Heart right ventricle (tissue), 16 donors: ENCODE measurements around the gene PMVK. TPM values are rescaled to one million over a fixed set of nuclear protein-coding genes. Genes with fewer than 3 reads are reported as not detected.

Experiments used
- ATAC-seq, 8 donors: fragments of 200-7000 bp; cut with Tn5 transposase; one replicate each; pipeline ENCODE4 v1.9.1; 2020; ENCODE audit warnings: mild to moderate bottlenecking in 8 of 8, moderate library complexity in 8 of 8, moderate number of reproducible peaks in 1 of 8
- DNase-seq, 2 donors: peaks; one replicate each; pipeline ENCODE4 v3.0.0-alpha.2; 2020
- H3K27ac ChIP-seq, 10 donors: fragments of 200-600 bp; sonication (generic) in 2 of 10; one replicate each; pipeline versions ENCODE4 v1.5.0 to v1.8.0; 2020 to 2022; ENCODE audit warnings: mild to moderate bottlenecking in 3 of 10
- H3K27me3 ChIP-seq, 7 donors: fragments of 200-600 bp; one replicate each; pipeline ENCODE4 v1.8.0; 2021 to 2022; ENCODE audit warnings: mild to moderate bottlenecking in 2 of 7
- H3K36me3 ChIP-seq, 9 donors: fragments of 200-600 bp; sonication (generic) in 1 of 9; one replicate each; pipeline versions ENCODE4 v1.5.0 to v1.8.0; 2020 to 2022; ENCODE audit warnings: mild to moderate bottlenecking in 2 of 9
- H3K4me1 ChIP-seq, 9 donors: fragments of 200-600 bp; sonication (generic) in 1 of 9; one replicate each; pipeline versions ENCODE4 v1.5.0 to v1.8.0; 2020 to 2022; ENCODE audit warnings: mild to moderate bottlenecking in 4 of 9
- H3K4me3 ChIP-seq, 10 donors: fragments of 200-600 bp; sonication (generic) in 2 of 10; one replicate each; pipeline versions ENCODE4 v1.5.0 to v1.8.0; 2020 to 2022; ENCODE audit warnings: mild to moderate bottlenecking in 7 of 10, moderate library complexity in 2 of 10
- H3K9me3 ChIP-seq, 11 donors: fragments of 200-600 bp in 10 of 11; sonication (generic) in 2 of 11; one replicate each; pipeline versions ENCODE4 v1.5.0 to v1.8.0; 2013 to 2022; ENCODE audit warnings: mild to moderate bottlenecking in 2 of 11, control low read depth in 1 of 11, moderate library complexity in 1 of 11
- WGBS, 2 donors: extraction: QIAGEN DNeasy Blood & Tissue Kit; methylation state at CpG; one replicate each; pipeline ENCODE4 v1.1.7; 2013; ENCODE audit warnings: inconsistent platforms in 1 of 2; 5-methylcytosine and 5-hydroxymethylcytosine counted together
- intact Hi-C, 10 donors: fragments of 100-400 bp; cut with DNase I; formaldehyde crosslinking; loops; one replicate each; pipeline versions ENCODE4 v1.11.1 to v1.14.2; 2022
- polyA plus RNA-seq, 2 donors: library from polyadenylated mRNA; stranded (reverse); fragments of 200-250 nt; gene quantifications; one replicate each; pipeline ENCODE4 v1.2.3, GENCODE V29; 2013
- total RNA-seq, 10 donors: library from RNA; stranded (reverse); fragmentation: NEBNext Ultra II Directional in 3 of 10; extraction: Animal tissue kit (Norgen Biotek cat#: 25700) in 3 of 10; gene quantifications; one replicate each; pipeline versions ENCODE4 v1.2.1 to v1.2.4, GENCODE V29; 2021 to 2023
- TF ChIP-seq, protein P1 (sequence below), 9 donors: fragments of 200-600 bp; sonication (generic) in 2 of 9; IDR thresholded peaks; one replicate each; pipeline versions ENCODE4 v1.5.0 to v1.8.0; 2021 to 2022; ENCODE audit warnings: antibody characterized with exemption in 9 of 9, mild to moderate bottlenecking in 5 of 9, moderate library complexity in 1 of 9
- donor health status: Arrhythmogenic right ventricular cardiomyopathy.
- donor health status: ischemic (EF 13 %, LVEDD 7.1; RV severe dilation, severe dysfunction).
- donor health status: healthy with polysubstance abuse.
- donor health status: DM: no; HTN: yes; CAD: no.
- donor health status: DM: no; HTN: no; CAD: no.
- donor health status: ischemic (EF 25% LVEDD 6.9; RV normal size, moderate dysfunction).
- donor health status: ischemic (EF 25% LVEDD 5.7; RV mildly dilated, moderate dysfunction).
- donor health status: healthy.
- donor health status: DM: yes; HTN: yes; CAD: no.
- donor health status: Ischemic cardiomyopathy.
- donor health status: ischemic (EF 35%, LVEDD 5.7; RV mildly dilated, moderate dysfunction).
- donor health status: nonischemic (EF 11% LVEDD 7.7; RV severe dilation, severe dysfunction).
- donor health status: DM: yes; HTN: yes; CAD: no.
- donor health status: PGD.
- donor health status: ischemic (EF 29% LVEDD 5.4; RV normal size, mild dysfunction).
- donor health status: nonischemic (EF 23%, LVEDD 6.1; RV moderate dilation, normal function).

PMVK gene
- total and polyA plus RNA-seq, 12 donors = 29.9 to 66.4 (median 40.5) TPM

DNA sequence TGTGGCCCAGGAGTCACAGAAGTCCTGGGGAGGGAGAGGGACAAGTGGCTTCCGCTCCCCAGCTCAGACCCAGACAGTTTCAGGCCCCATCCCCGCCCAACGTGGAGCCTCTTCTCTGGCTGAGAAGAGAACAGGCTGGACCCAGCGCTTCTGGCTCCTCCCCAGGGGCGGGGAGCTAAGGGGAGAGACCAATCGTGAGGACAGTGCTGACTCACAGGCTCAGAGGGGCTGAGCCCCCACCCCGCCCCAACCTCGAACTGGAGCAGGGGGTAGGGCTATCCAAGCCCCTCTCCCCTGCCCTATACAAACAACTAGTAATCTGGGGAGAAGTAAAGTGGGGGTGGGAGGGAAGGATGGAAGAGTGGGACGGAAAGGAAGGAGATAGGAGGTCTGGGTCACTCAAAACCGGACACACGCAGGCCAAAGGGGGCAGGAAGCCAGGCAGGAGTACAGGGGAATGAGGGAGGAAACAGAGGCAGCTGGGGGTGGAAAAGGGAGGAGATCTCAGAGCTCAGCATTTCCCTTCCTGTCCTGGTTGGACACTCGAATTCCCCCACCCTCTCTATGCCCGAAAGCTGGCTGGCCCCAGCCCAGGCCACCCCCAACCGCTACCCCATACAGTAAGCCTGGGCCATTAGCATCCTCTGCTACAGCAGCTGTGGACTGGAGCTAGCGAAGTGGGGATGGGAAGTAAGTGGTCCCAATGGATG, 34.3 kb upstream of the PMVK start, which contains the start of gene SHC1:
Gene SHC1, minus strand, starts transcription at position 117 of the 710 bp plus-strand sequence. CDS start 221 bp downstream, outside the sequence.
- H3K4me1 ChIP-seq = peaks cover 28 to 78% (median 71%) of the 10 kb centered on the region in 9 donors
- intact Hi-C loops = loop anchor here in 4 of 10 donors (5.0 to 10.0 kb wide), 4 partner anchors 47 to 92 kb away; partner anchors contain the start of genes ADAM15 (in 2 of the 4) and EFNA4 (in 2 of the 4)
- DNase-seq (peak; percentile 91 to 94), ATAC-seq (peak; percentile 50 to 73 (median 66))
- H3K4me3 ChIP-seq = peak within 1 kb of the TSS; percentile 4 to 89 (median 54)
- H3K36me3 ChIP-seq = peaks cover 0 to 37% (median 26%) of the 10 kb centered on the region in 9 donors
- H3K9me3 ChIP-seq = no peaks in the 10 kb centered on the region
- peak within 1 kb of the TSS; percentile 89 to 100 (median 96) for H3K27ac ChIP-seq
- TF ChIP-seq, protein P1, sequence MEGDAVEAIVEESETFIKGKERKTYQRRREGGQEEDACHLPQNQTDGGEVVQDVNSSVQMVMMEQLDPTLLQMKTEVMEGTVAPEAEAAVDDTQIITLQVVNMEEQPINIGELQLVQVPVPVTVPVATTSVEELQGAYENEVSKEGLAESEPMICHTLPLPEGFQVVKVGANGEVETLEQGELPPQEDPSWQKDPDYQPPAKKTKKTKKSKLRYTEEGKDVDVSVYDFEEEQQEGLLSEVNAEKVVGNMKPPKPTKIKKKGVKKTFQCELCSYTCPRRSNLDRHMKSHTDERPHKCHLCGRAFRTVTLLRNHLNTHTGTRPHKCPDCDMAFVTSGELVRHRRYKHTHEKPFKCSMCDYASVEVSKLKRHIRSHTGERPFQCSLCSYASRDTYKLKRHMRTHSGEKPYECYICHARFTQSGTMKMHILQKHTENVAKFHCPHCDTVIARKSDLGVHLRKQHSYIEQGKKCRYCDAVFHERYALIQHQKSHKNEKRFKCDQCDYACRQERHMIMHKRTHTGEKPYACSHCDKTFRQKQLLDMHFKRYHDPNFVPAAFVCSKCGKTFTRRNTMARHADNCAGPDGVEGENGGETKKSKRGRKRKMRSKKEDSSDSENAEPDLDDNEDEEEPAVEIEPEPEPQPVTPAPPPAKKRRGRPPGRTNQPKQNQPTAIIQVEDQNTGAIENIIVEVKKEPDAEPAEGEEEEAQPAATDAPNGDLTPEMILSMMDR (IDR thresholded peaks at IDR 0.05) = no peak
- WGBS, 2 donors = 10 to 11% methylated on average over 15 of the region's 15 CpGs
- H3K27me3 ChIP-seq = no peaks in the 10 kb centered on the region

DNA sequence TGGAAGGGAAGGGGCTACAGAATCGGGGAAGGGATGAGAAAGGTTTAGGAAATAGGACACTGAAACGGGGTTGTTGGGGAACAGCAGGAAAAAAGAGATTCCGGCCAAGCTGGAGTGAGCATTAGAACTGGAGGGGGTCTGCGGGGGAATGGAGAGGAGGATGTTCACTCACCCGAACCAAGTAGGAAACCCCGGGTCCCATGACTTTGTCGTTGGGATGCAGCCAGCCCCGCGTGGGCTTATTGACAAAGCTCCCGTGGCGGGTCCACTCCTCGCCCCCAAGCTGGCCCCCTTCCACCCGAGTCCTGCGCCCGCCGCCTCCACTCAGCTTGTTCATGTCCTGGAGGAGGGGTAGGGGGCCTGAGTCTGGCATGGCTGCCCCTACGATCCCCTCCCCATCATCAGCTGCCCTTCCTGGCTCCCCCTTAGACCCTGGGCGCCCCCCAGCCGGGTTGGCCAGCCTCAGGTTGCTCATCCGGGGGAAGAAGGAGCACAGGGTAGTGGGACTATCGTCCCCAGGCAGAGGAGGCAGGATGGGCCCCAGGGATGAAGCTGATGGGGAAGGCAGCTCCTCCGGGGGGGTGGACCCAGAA, 33.4 kb upstream of the PMVK start:
- Histone ChIP-seq H3K4me3 (peak overlapping the region; percentile 4 to 89 (median 54)), H3K27ac (peak overlapping the region; percentile 89 to 100 (median 96)), H3K9me3 (no peaks in the 10 kb centered on the region), H3K4me1 (peaks cover 28 to 72% (median 69%) of the 10 kb centered on the region in 9 donors), H3K36me3 (peaks cover 0 to 45% (median 34%) of the 10 kb centered on the region in 9 donors), H3K27me3 (no peaks in the 10 kb centered on the region)
- 20 to 30% methylated on average over 22 of the region's 22 CpGs for WGBS, 2 donors
- TF ChIP-seq, protein P1 (IDR thresholded peaks at IDR 0.05) = no peak
- DNase-seq (peak in 1 of 2 donors; percentile 32), ATAC-seq (no peak)
- intact Hi-C loops = loop anchor here in 5 of 10 donors (5.0 to 10.0 kb wide), 4 partner anchors 47 to 92 kb away; partner anchors contain the start of genes ADAM15 (in 2 of the 5) and EFNA4 (in 2 of the 5)

DNA sequence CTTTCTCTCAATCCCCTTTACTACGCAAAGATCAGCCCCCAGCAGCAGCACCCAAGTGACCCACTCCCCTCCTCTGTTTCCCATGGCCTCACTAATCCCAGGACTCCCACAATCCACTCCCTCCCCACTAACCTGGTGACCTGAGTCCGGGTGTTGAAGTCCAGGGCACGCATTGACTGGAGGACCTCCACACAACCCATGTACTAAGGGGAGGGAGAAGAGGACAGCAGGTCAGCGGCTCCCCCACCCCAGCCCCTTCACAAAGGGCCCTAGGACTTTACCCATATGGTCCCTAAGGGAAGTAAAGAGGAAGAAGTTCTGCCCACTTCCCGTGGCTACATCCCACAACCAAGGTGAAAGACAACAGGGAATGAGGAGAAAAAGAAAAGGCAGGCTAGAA, 32.7 kb upstream of the PMVK start:
- Histone ChIP-seq H3K4me1 (peaks cover 28 to 72% (median 69%) of the 10 kb centered on the region in 9 donors), H3K27ac (peak overlapping the region in 9 of 10 donors; percentile 8 to 100 (median 96)), H3K36me3 (peaks cover 0 to 52% (median 40%) of the 10 kb centered on the region in 9 donors), H3K27me3 (no peaks in the 10 kb centered on the region), H3K4me3 (peak overlapping the region in 7 of 10 donors; percentile 34 to 89 (median 57)), H3K9me3 (no peaks in the 10 kb centered on the region)
- TF ChIP-seq, protein P1 (IDR thresholded peaks at IDR 0.05) = no peak
- intact Hi-C loops = loop anchor here in 1 of 10 donors (5.0 kb wide), 1 partner anchor 48 kb away; no protein-coding TSS in a partner anchor
- no peak for ATAC-seq
- 58 to 59% methylated on average over 5 of the region's 5 CpGs for WGBS, 2 donors
- no peak for DNase-seq

- peak overlapping the region in 2 of 10 donors; percentile 70 to 89 for H3K4me3 ChIP-seq
- ATAC-seq (no peak), DNase-seq (no peak)
- H3K36me3 ChIP-seq = peaks cover 0 to 57% (median 40%) of the 10 kb centered on the region in 9 donors
- TF ChIP-seq, protein P1 (IDR thresholded peaks at IDR 0.05) = no peak
- H3K27me3 ChIP-seq = no peaks in the 10 kb centered on the region
- 82 to 87% methylated on average over 3 of the region's 3 CpGs for WGBS, 2 donors
- H3K9me3 ChIP-seq = no peaks in the 10 kb centered on the region
- intact Hi-C loops = loop anchor here in 1 of 10 donors (5.0 kb wide), 1 partner anchor 49 kb away; no protein-coding TSS in a partner anchor
- H3K27ac ChIP-seq = peak overlapping the region in 9 of 10 donors; percentile 8 to 100 (median 96)
- peaks cover 28 to 72% (median 69%) of the 10 kb centered on the region in 9 donors for H3K4me1 ChIP-seq
Measured at GRCh38 chr1:154968731-154969130, 32.2 kb upstream of the PMVK start.
